ENCODE results near the gene PAQR5.

DNA sequence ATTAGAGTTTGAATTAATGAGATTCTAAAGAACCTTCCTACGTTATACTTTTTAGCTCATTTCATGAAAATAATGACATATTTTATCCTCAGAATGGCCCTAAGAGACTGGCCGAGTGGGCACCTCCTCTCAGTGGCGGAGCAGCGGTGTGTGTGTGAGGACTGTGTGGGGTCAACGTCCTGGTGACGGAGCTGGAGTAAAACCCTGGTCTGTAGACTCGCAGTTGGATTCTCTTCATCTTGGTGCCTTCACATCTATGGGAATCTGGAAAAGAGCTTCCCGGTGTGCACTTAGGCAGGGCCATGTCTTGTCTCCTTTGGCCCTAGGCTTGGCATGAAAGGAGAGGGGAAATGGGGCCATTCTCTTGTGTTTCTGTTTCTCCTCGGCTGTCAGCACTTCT is 21.4 kb upstream of the PAQR5 start:
- TF ChIP-seq CEBPB (tag; IDR thresholded peaks at IDR 0.05) = no peak
- no peak for TF ChIP-seq FOXM1 (IDR thresholded peaks at IDR 0.05; ENCODE audit: low read depth)
- TF ChIP-seq FOXM1 (CRISPR knock-in tag; IDR thresholded peaks at IDR 0.05; ENCODE audit: low read depth) = no peak
- TF ChIP-seq, protein P1, sequence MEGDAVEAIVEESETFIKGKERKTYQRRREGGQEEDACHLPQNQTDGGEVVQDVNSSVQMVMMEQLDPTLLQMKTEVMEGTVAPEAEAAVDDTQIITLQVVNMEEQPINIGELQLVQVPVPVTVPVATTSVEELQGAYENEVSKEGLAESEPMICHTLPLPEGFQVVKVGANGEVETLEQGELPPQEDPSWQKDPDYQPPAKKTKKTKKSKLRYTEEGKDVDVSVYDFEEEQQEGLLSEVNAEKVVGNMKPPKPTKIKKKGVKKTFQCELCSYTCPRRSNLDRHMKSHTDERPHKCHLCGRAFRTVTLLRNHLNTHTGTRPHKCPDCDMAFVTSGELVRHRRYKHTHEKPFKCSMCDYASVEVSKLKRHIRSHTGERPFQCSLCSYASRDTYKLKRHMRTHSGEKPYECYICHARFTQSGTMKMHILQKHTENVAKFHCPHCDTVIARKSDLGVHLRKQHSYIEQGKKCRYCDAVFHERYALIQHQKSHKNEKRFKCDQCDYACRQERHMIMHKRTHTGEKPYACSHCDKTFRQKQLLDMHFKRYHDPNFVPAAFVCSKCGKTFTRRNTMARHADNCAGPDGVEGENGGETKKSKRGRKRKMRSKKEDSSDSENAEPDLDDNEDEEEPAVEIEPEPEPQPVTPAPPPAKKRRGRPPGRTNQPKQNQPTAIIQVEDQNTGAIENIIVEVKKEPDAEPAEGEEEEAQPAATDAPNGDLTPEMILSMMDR (IDR thresholded peaks at IDR 0.05 in 2 of 3, conservative IDR thresholded peaks at IDR 0.05 in 1 of 3; ENCODE audit: insufficient read depth in 2 of 3, low read depth in 1 of 3, low read length in 3 of 3) = no peak
- no peak for TF ChIP-seq KLF16 (IDR thresholded peaks at IDR 0.05)
- TF ChIP-seq ZNF79 (CRISPR knock-in tag; IDR thresholded peaks at IDR 0.05; ENCODE audit: low read depth) = no peak
- TF ChIP-seq SMAD4 (CRISPR knock-in tag; conservative IDR thresholded peaks at IDR 0.05) = no peak
- TF ChIP-seq FOXA1 (IDR thresholded peaks at IDR 0.05; ENCODE audit: borderline replicate concordance) = no peak
- no peak for TF ChIP-seq ZNF407 (IDR thresholded peaks at IDR 0.05; ENCODE audit: low read depth)
- TF ChIP-seq EP300 (IDR thresholded peaks at IDR 0.05; ENCODE audit: low read length) = no peak
